ENCODE measurements around the gene MYO3B. TPM values are rescaled to one million over a fixed set of nuclear protein-coding genes. Genes with fewer than 3 reads are reported as not detected.
"Not testable (repeated sequence)": the region's sequence is repeated elsewhere in the genome, so short reads cannot be mapped to it uniquely, and the experiment has no call there.

Gene MYO3B
- total RNA-seq, 1 donor from 2014 or later, result not detected

GRCh38 chr2:170434900-170435621 is 257.1 kb downstream of the MYO3B start:
- no peak for DNase-seq

GRCh38 chr2:170436077-170436943 is 258.4 kb downstream of the MYO3B start:
- DNase-seq, result no peak

- DNase-seq, result no peak
Observed at GRCh38 chr2:170446078-170446477, 268.1 kb downstream of the MYO3B start.

GRCh38 chr2:170449034-170449433 is 271.1 kb downstream of the MYO3B start:
- no peak for DNase-seq

GRCh38 chr2:170454471-170455372 is 276.8 kb downstream of the MYO3B start:
- DNase-seq, result no peak

GRCh38 chr2:170455617-170456426 is 277.9 kb downstream of the MYO3B start:
- peak; percentile 55 for DNase-seq

GRCh38 chr2:170456914-170457313 is 279.0 kb downstream of the MYO3B start:
- no peak for DNase-seq

GRCh38 chr2:170457742-170458141 is 279.8 kb downstream of the MYO3B start:
- no peak for DNase-seq

GRCh38 chr2:170461889-170462288 is 283.9 kb downstream of the MYO3B start:
- DNase-seq, result peak; percentile 19

- DNase-seq, result no peak
Observed at GRCh38 chr2:170462433-170463205, 284.7 kb downstream of the MYO3B start.

- DNase-seq, result no peak
Observed at GRCh38 chr2:170463206-170463537, 285.2 kb downstream of the MYO3B start.

- no peak for DNase-seq
Observed at GRCh38 chr2:170464268-170464667, 286.3 kb downstream of the MYO3B start.

- DNase-seq, result no peak
Observed at GRCh38 chr2:170465241-170465640, 287.3 kb downstream of the MYO3B start.

GRCh38 chr2:170466632-170467031 is 288.7 kb downstream of the MYO3B start:
- no peak for DNase-seq

GRCh38 chr2:170467568-170468422 is 289.8 kb downstream of the MYO3B start:
- no peak for DNase-seq

GRCh38 chr2:170468557-170468956 is 290.6 kb downstream of the MYO3B start:
- no peak for DNase-seq

GRCh38 chr2:170472498-170472897 is 294.6 kb downstream of the MYO3B start:
- DNase-seq, result not testable (repeated sequence)

GRCh38 chr2:170475878-170476277 is 297.9 kb downstream of the MYO3B start:
- DNase-seq, result no peak

- no peak for DNase-seq
Observed at GRCh38 chr2:170477630-170478029, 299.7 kb downstream of the MYO3B start.

- no peak for DNase-seq
Observed at GRCh38 chr2:170481201-170481600, 303.3 kb downstream of the MYO3B start.
